Prostate gland (tissue), 2 donors: Measurements from ENCODE around the gene ABHD10.

Source experiments
- CTCF ChIP-seq, 4 experiments: fragments of 200-600 bp in 2 of 4; fragments of 450-650 bp in 2 of 4; sonication (generic) in 2 of 4; IDR thresholded peaks; 1 replicate in 3 of 4; 2 replicates in 1 of 4; pipeline ENCODE4 v1.5.1; 2016 to 2019; ENCODE audit warnings: antibody characterized with exemption in 4 of 4, mild to moderate bottlenecking in 2 of 4, moderate library complexity in 2 of 4
- POLR2A ChIP-seq: fragments of 450-650 bp; IDR thresholded peaks from one replicate; pipeline ENCODE4 v1.6.1; 2016; ENCODE audit warnings: antibody characterized with exemption, mild to moderate bottlenecking

GRCh38 chr3:112017091-112017490 is 38.3 kb downstream of the ABHD10 start:
- TF ChIP-seq CTCF (IDR thresholded peaks at IDR 0.05) (no peak), POLR2A (no peak)
